NCI-H1694 (cell line): ENCODE measurements around the gene MASP2.

Experiments used
- DNase-seq: peaks from one replicate; lab custom pipeline; 2025; lab: John Stamatoyannopoulos, UW

MASP2 gene

DNA sequence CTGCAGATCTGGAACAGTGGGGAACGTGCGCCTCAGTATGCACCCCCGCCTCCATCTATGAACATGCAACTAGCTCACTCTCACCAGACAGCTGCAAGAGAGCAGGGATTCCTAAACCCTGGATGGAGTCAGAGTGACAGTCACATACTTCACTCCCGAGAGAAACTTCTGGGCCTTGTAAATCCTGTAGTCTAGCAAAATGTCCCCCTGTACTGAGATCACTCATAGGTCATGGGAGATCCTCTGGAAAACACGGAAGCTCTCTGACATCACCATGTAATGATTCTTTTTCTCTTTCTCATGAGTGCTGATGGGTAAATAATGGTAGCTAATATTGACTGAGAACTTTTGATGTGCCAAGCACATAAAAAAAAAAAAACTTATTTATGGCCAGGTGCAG is 57.9 kb downstream of the MASP2 start:
- DNase-seq = no peak

DNA sequence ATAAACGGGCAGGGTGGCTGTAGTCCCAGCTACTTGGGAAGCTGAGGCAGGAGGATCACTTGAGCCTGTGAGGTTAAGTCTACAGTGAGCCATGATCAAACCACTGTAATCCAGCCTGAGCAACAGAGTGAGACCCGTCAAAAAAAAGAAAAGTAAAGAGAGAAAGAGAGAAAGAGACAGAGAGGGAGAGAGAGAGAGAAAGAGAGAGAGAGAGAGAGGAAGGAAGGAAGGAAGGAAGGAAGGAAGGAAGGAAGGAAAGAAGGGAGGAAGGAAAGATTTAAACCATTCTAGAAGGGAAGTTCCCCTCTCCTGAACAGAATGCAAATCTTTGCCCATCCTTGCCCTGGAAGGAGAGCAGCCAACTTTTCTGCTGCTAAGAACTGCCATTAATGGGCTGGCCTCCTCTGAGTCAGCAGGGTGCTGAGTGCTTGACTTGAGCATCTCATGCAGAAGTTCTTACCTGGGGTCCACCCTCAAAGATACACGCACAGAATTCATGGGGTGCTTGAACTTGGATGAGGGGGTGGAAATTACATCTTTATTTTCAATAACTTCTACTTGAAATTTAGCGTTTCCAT is 59.1 kb downstream of the MASP2 start:
- no peak for DNase-seq

DNA sequence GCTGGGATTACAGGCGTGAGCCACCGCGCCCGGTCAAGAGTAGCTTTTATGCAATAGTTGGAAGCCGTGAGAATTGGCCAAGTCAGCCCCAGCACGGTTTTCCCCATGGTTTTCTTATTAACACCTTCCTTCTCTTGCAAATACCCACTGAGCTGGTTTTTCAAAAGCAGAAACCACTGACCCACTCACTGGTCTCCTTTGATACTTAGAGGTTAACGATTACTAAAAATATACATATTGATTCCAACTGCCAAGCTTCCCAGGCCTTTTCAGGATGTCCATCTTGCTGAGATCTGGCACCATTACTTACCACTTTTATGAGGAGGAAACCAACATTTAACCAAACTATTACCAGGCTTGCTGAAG is 60.5 kb downstream of the MASP2 start:
- no peak for DNase-seq

DNA sequence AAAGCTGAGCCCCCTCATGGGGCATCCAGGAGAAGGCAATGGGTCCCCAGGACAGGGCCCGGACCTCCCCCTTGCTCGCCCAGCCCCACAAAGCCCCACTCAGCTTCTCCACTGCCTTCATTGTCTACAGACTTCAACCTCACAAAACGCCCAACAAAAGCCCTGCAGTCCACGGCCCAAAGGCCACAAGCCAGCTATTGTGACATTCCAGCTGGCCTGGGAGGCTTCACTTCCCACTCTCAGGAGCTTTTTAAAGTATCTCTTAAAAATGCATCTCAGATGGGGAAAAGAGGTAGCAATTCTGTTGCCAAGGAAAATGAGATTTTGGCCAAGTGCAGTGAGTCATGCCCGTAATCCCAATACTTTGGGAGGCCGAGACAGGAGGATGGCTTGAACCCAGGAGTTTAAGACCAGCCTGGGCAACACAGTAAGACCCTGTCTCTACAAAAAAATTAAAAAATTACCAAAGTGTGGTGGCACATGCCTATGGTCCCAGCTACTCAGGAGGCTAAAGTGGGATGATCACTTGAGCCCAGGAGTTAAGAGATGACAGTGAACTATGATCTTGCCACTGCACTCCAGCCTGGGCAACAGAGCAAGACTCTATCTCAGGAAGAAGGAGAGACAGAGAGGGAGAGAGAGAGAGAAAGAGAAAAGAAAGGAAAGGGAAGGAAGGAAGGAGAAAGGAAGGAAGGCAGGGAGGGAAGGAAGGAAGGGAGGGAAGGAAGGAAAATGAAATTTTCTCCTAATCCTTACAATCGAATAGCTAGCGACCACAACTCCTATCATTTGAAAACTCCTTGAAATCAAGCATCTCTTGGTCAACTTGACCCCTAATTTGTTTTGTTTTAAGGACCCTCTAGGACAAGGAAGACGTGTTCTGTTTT is 66.0 kb downstream of the MASP2 start:
- no peak for DNase-seq

DNA sequence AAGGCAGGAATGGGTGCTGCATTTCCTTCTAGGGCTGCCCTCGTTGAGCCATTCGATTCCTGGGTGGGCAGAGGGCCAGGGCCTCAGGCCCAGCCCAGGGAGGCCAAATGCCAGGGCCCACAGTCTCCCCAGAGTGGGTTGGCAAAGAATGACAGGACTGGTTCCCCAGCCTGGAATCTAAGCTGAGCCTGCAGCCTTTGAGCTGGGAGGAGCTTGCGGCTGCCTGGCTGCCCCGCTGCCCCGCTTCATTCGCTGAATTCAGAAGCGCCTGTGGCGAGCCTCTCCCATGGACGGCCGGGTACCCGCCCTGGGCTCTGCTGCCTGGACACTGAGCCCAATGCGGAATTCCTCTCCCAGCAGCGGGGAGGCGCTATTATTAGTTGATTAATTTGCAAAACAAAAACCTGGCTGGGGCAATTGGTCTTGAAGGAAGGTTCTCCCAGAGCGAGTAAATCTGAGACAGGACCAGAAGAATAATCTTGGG is 66.9 kb downstream of the MASP2 start:
- no peak for DNase-seq

DNA sequence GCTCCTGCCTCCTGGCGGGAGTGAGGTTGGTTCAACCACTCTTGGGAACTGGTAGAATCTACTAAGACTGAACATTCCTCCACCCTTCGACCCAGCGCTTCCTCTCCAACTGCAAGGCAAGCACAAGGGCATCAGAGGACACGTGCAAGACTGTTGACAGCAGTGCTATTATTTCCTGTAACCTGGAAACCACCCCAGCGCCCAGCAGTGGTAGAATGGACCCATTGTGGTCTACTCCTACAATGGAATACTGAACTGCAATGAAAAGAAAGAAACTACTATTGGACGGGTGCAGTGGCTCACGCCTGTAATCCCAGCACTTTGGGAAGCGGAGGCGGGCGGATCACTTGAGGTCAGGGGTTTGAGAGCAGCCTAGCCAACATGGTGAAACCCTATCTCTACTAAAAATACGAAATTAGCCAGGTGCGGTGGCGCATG is 67.5 kb downstream of the MASP2 start:
- no peak for DNase-seq

DNA sequence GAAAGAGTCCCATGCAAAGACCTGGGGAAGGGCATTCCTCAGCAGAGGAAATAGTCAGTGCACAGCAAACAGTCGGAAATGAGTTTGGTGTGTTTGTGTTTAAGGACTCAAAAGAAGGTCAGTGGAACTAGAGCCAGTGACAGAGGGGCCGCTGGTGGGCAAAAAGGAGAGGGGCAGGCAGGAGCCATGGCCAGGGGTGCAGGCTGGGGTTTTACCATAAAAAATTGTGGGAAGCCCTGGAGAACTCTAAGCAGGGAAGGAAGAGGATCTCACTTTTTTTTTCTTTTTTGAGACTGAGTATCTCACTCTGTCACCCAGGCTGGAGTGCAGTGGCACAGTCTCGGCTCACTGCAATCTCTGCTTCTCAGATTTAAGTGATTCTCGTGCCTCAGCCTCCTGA is 68.3 kb downstream of the MASP2 start:
- DNase-seq = no peak
